H9 (cell line): ENCODE results near the gene FRAS1. TPM values are rescaled to one million over a fixed set of nuclear protein-coding genes. Genes with fewer than 3 reads are reported as not detected.
A peak's percentile ranks its signal among the peaks of the same experiment; 100 is the strongest.

Source experiments
- DNase-seq: peaks from one replicate; pipeline ENCODE4 v3.0.0-alpha.2; 2017
- H2AFZ ChIP-seq: one replicate; pipeline ENCODE4 v1.6.1; 2013; ENCODE audit warnings: mild to moderate bottlenecking, low read length, control low read depth, moderate library complexity
- H2AK5ac ChIP-seq: 2 replicates; pipeline ENCODE4 v1.6.1; 2013; ENCODE audit warnings: low read length, control low read depth, mixed read lengths; ENCODE audit not compliant: insufficient read length
- H2BK120ac ChIP-seq: one replicate; pipeline ENCODE4 v1.6.1; 2013; ENCODE audit warnings: low read depth, mild to moderate bottlenecking, low read length, control low read depth, inconsistent platforms; ENCODE audit not compliant: poor library complexity, severe bottlenecking
- H2BK12ac ChIP-seq: 2 replicates; pipeline ENCODE4 v1.6.1; 2013; ENCODE audit warnings: low read length, control low read depth, mixed read lengths, low read depth; ENCODE audit not compliant: insufficient read length
- H2BK15ac ChIP-seq: 2 replicates; pipeline ENCODE4 v1.6.1; 2013; ENCODE audit warnings: low read depth, low read length, control low read depth
- H2BK20ac ChIP-seq: one replicate; pipeline ENCODE4 v1.6.1; 2013; ENCODE audit warnings: low read depth, mild to moderate bottlenecking, low read length, control low read depth, inconsistent platforms; ENCODE audit not compliant: poor library complexity, severe bottlenecking
- H2BK5ac ChIP-seq: 2 replicates; pipeline ENCODE4 v1.6.1; 2013; ENCODE audit warnings: low read length, control low read depth, mixed read lengths; ENCODE audit not compliant: insufficient read length
- H3K14ac ChIP-seq: 2 replicates; pipeline ENCODE4 v1.6.1; 2013; ENCODE audit warnings: low read length, control low read depth; ENCODE audit not compliant: insufficient read depth
- H3K18ac ChIP-seq: 2 replicates; pipeline ENCODE4 v1.6.1; 2013; ENCODE audit warnings: low read depth, mild to moderate bottlenecking, mixed read lengths, low read length, control low read depth; ENCODE audit not compliant: insufficient read length
- H3K23ac ChIP-seq: 2 replicates; pipeline ENCODE4 v1.6.1; 2013; ENCODE audit warnings: low read length, control low read depth, mixed read lengths, low read depth; ENCODE audit not compliant: insufficient read length
- H3K23me2 ChIP-seq: 2 replicates; pipeline ENCODE4 v1.6.1; 2013; ENCODE audit warnings: low read depth, mild to moderate bottlenecking, mixed read lengths, low read length, control low read depth; ENCODE audit not compliant: insufficient read length, poor library complexity, severe bottlenecking
- H3K27ac ChIP-seq: 2 replicates; pipeline ENCODE4 v1.5.1; 2013; ENCODE audit warnings: low read length, control low read depth, mixed read lengths, low read depth; ENCODE audit not compliant: insufficient read length
- H3K27me3 ChIP-seq: 2 replicates; pipeline ENCODE4 v1.6.1; 2013; ENCODE audit warnings: low read length, control low read depth, inconsistent platforms; ENCODE audit not compliant: insufficient read depth
- H3K4ac ChIP-seq: 2 replicates; pipeline ENCODE4 v1.6.1; 2013; ENCODE audit warnings: low read depth, mild to moderate bottlenecking, control low read depth, inconsistent platforms, low read length, moderate library complexity
- H3K4me1 ChIP-seq: 2 replicates; pipeline ENCODE4 v1.6.1; 2013; ENCODE audit warnings: low read length, control low read depth, inconsistent platforms; ENCODE audit not compliant: insufficient read depth
- H3K4me2 ChIP-seq: 2 replicates; pipeline ENCODE4 v1.6.1; 2013; ENCODE audit warnings: low read length, control low read depth, mixed read lengths; ENCODE audit not compliant: insufficient read length, insufficient read depth
- H3K56ac ChIP-seq: 2 replicates; pipeline ENCODE4 v1.6.1; 2013; ENCODE audit warnings: low read depth, mild to moderate bottlenecking, mixed read lengths, low read length, control low read depth; ENCODE audit not compliant: insufficient read length
- H3K79me1 ChIP-seq: 2 replicates; pipeline ENCODE4 v1.6.1; 2013; ENCODE audit warnings: low read depth, mild to moderate bottlenecking, moderate library complexity, low read length, control low read depth, inconsistent platforms; ENCODE audit not compliant: insufficient read depth, poor library complexity, severe bottlenecking
- H3K79me2 ChIP-seq: 2 replicates; pipeline ENCODE4 v1.6.1; 2013; ENCODE audit warnings: low read length, control low read depth, inconsistent platforms; ENCODE audit not compliant: insufficient read depth
- H3K9ac ChIP-seq: 2 replicates; pipeline ENCODE4 v1.6.1; 2013; ENCODE audit warnings: low read length, control low read depth, mixed read lengths; ENCODE audit not compliant: insufficient read length; ENCODE audit errors: extremely low read depth
- H3K9me3 ChIP-seq: one replicate; pipeline ENCODE4 v1.6.1; 2013; ENCODE audit warnings: low read depth, low read length, inconsistent platforms; ENCODE audit not compliant: control insufficient read depth
- H3T11ph ChIP-seq: one replicate; pipeline ENCODE4 v1.6.1; 2013; ENCODE audit warnings: mild to moderate bottlenecking, low read length, control low read depth, inconsistent platforms
- H4K20me1 ChIP-seq: one replicate; pipeline ENCODE4 v1.6.1; 2013; ENCODE audit not compliant: control insufficient read depth, insufficient read length, insufficient read depth
- H4K5ac ChIP-seq: 2 replicates; pipeline ENCODE4 v1.6.1; 2013; ENCODE audit warnings: low read depth, mild to moderate bottlenecking, mixed read lengths, low read length, control low read depth; ENCODE audit not compliant: insufficient read length
- H4K8ac ChIP-seq: replicated peaks from 2 replicates; pipeline ENCODE4 v1.6.1; 2013; ENCODE audit warnings: low read length, control low read depth, mixed read lengths, low read depth; ENCODE audit not compliant: insufficient read length
- H4K91ac ChIP-seq: 2 replicates; pipeline ENCODE4 v1.6.1; 2013; ENCODE audit warnings: low read depth, mild to moderate bottlenecking, moderate library complexity, mixed read lengths, low read length, control low read depth; ENCODE audit not compliant: insufficient read length
- H3K27ac Mint-ChIP-seq, 3 experiments: 2 replicates in 2 of 3; 3 replicates in 1 of 3; pipeline ENCODE4 v1.8.0; 2020 to 2021; ENCODE audit warnings: mixed read lengths in 3 of 3, mild to moderate bottlenecking in 1 of 3, moderate library complexity in 1 of 3
- H3K27me3 Mint-ChIP-seq: 2 replicates; pipeline ENCODE4 v1.8.0; 2021; ENCODE audit warnings: low read depth, mild to moderate bottlenecking, moderate library complexity, mixed read lengths
- H3K36me3 Mint-ChIP-seq, 3 experiments: 2 replicates in 2 of 3; 3 replicates in 1 of 3; pipeline ENCODE4 v1.8.0; 2020 to 2021; ENCODE audit warnings: low read depth in 3 of 3, mixed read lengths in 3 of 3; ENCODE audit not compliant: insufficient read depth in 1 of 3
- H3K4me1 Mint-ChIP-seq, 2 experiments: 2 replicates each; pipeline ENCODE4 v1.8.0; 2020; ENCODE audit warnings: mixed read lengths in 2 of 2
- H3K4me3 Mint-ChIP-seq, 2 experiments: 2 replicates in 1 of 2; 3 replicates in 1 of 2; pipeline ENCODE4 v1.8.0; 2020 to 2021; ENCODE audit warnings: mild to moderate bottlenecking in 2 of 2, mixed read lengths in 2 of 2, moderate library complexity in 1 of 2
- H3K9me3 Mint-ChIP-seq, 2 experiments: 2 replicates in 1 of 2; 3 replicates in 1 of 2; pipeline ENCODE4 v1.8.0; 2020; ENCODE audit warnings: mild to moderate bottlenecking in 2 of 2, mixed read lengths in 2 of 2, moderate library complexity in 1 of 2
- CTCF ChIP-seq: fragments of 200-600 bp; sonication (generic); conservative IDR thresholded peaks from 3 replicates; pipeline ENCODE4 v1.8.0; 2021; ENCODE audit warnings: antibody characterized with exemption, mild to moderate bottlenecking
- WGBS: extraction: QIAGEN DNeasy Blood & Tissue Kit; methylation state at CpG from one replicate; pipeline ENCODE4 v1.1.7; 2013; ENCODE audit warnings: missing lambda C conversion rate, low lambda C conversion rate, mixed read lengths; ENCODE audit not compliant: insufficient read length; ENCODE audit errors: extremely low coverage; 5-methylcytosine and 5-hydroxymethylcytosine counted together
- total RNA-seq: library from RNA; stranded (reverse); gene quantifications from 2 replicates; pipeline ENCODE4 v1.2.1, GENCODE V29; 2021

FRAS1 gene
- total RNA-seq, 1 experiment from 2014 or later, result 58.5 TPM

DNA sequence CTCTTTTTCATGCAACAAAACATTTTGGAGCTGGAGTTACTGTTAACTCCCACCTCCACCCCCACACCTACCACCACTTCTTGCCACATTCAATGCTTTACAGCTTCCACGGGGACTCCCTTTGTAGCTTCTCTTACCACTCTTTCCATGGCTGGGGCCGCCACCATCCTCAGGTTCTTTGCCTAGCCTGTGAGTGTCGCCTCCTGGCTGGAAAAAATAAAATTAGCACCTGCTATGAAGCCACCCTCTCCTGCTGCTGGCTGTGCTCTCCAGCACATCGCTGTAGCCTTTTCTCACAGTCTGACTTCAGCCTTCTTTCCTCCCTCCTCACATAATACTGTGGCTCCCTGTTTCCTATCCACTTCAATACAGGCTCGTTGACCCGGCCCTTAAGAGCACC is 114.4 kb downstream of the FRAS1 start:
- Mint-ChIP-seq H3K9me3 (no peaks in the 10 kb centered on the region), H3K36me3 (peaks cover 0 to 8% (median 6%) of the 10 kb centered on the region in 3 experiments; a peak in 3 of 7 replicates), H3K27ac (peak overlapping the region; percentile 1 to 55 (median 15); a peak in 4 of 7 replicates), H3K27me3 (no peaks in the 10 kb centered on the region), H3K4me3 (no peak overlapping the region), H3K4me1 (peaks cover 61 to 63% of the 10 kb centered on the region in 2 experiments)
- Histone ChIP-seq H3K4me1 (peaks cover 18% of the 10 kb centered on the region), H3K4me2 (no peak overlapping the region), H3K79me2 (peaks cover 8% of the 10 kb centered on the region; the same call in 1 of the 2 replicates), H4K20me1 (no peaks in the 10 kb centered on the region), H3K9ac (no peak overlapping the region), H4K5ac (no peak overlapping the region), H3K27ac (no peak overlapping the region), H3K23ac (no peak overlapping the region), H3K4ac (no peak overlapping the region), H2AK5ac (no peak overlapping the region), H2BK20ac (no peak overlapping the region), H4K8ac (no peak overlapping the region), H3K27me3 (no peaks in the 10 kb centered on the region), H2BK120ac (no peak overlapping the region), H3K56ac (no peak overlapping the region), H3K18ac (no peak overlapping the region), H3K23me2 (no peaks in the 10 kb centered on the region), H2BK15ac (no peak overlapping the region), H2AFZ (no peak overlapping the region), H2BK5ac (no peak overlapping the region), H3T11ph (no peak overlapping the region), H2BK12ac (no peak overlapping the region), H4K91ac (no peak overlapping the region), H3K9me3 (no peaks in the 10 kb centered on the region), H3K14ac (no peak overlapping the region), H3K79me1 (peaks cover 5% of the 10 kb centered on the region)
- DNase-seq, result peak; percentile 59
- no CpG with 5 or more reads among the region's 6 CpGs for WGBS
- peak; percentile 58 for TF ChIP-seq CTCF
